ENCODE data around the gene NECAB2.

Gene NECAB2

GRCh38 chr16:83967838-83968305 is at the start of gene NECAB2:
NECAB2 (plus strand) TSS chr16:83968244; CDS start chr16:83968649, 405 bp downstream.
- DNase-seq: peak; percentile 38 to 60
- TF ChIP-seq GATA1 (IDR thresholded peaks at IDR 0.05; ENCODE audit: low read depth, low read length): no peak
- no peak for TF ChIP-seq POLR2A (IDR thresholded peaks at IDR 0.05; ENCODE audit: low read length)

- TF ChIP-seq POLR2A (IDR thresholded peaks at IDR 0.05; ENCODE audit: low read length) (no peak), GATA1 (IDR thresholded peaks at IDR 0.05; ENCODE audit: low read depth, low read length) (no peak)
- DNase-seq: no peak
Measured at GRCh38 chr16:83920894-83921491, 47.1 kb upstream of the NECAB2 start.

- TF ChIP-seq GATA1 (IDR thresholded peaks at IDR 0.05; ENCODE audit: low read depth, low read length) (no peak), POLR2A (IDR thresholded peaks at IDR 0.05; ENCODE audit: low read length) (no peak)
- DNase-seq: no peak
Measured at GRCh38 chr16:83923581-83924365, 44.3 kb upstream of the NECAB2 start.

- DNase-seq: no peak
- no peak for TF ChIP-seq GATA1 (IDR thresholded peaks at IDR 0.05; ENCODE audit: low read depth, low read length)
- no peak for TF ChIP-seq POLR2A (IDR thresholded peaks at IDR 0.05; ENCODE audit: low read length)
Measured at GRCh38 chr16:83924686-83925085, 43.4 kb upstream of the NECAB2 start.

- no peak for TF ChIP-seq POLR2A (IDR thresholded peaks at IDR 0.05; ENCODE audit: low read length)
- no peak for TF ChIP-seq GATA1 (IDR thresholded peaks at IDR 0.05; ENCODE audit: low read depth, low read length)
- no peak for DNase-seq
Measured at GRCh38 chr16:83925095-83925905, 42.7 kb upstream of the NECAB2 start.

GRCh38 chr16:83925957-83926725 is 41.9 kb upstream of the NECAB2 start:
- no peak for DNase-seq
- no peak for TF ChIP-seq POLR2A (IDR thresholded peaks at IDR 0.05; ENCODE audit: low read length)

- peak; percentile 54 to 76 for DNase-seq
- no peak for TF ChIP-seq POLR2A (IDR thresholded peaks at IDR 0.05; ENCODE audit: low read length)
- no peak for TF ChIP-seq GATA1 (IDR thresholded peaks at IDR 0.05; ENCODE audit: low read depth, low read length)
Measured at GRCh38 chr16:83926726-83927397, 41.2 kb upstream of the NECAB2 start.

- TF ChIP-seq POLR2A (IDR thresholded peaks at IDR 0.05; ENCODE audit: low read length) (no peak), GATA1 (IDR thresholded peaks at IDR 0.05; ENCODE audit: low read depth, low read length) (no peak)
- DNase-seq: no peak
Measured at GRCh38 chr16:83928341-83929055, 39.5 kb upstream of the NECAB2 start.

- TF ChIP-seq GATA1 (IDR thresholded peaks at IDR 0.05; ENCODE audit: low read depth, low read length) (no peak), POLR2A (IDR thresholded peaks at IDR 0.05; ENCODE audit: low read length) (no peak)
- no peak for DNase-seq
Measured at GRCh38 chr16:83929811-83930555, 38.1 kb upstream of the NECAB2 start.

- no peak for DNase-seq
- TF ChIP-seq GATA1 (IDR thresholded peaks at IDR 0.05; ENCODE audit: low read depth, low read length): no peak
- no peak for TF ChIP-seq POLR2A (IDR thresholded peaks at IDR 0.05; ENCODE audit: low read length)
Measured at GRCh38 chr16:83930730-83931500, 37.1 kb upstream of the NECAB2 start.

- DNase-seq: no peak
- TF ChIP-seq POLR2A (IDR thresholded peaks at IDR 0.05; ENCODE audit: low read length) (no peak), GATA1 (IDR thresholded peaks at IDR 0.05; ENCODE audit: low read depth, low read length) (no peak)
Measured at GRCh38 chr16:83931556-83931955, 36.5 kb upstream of the NECAB2 start.

All from erythroblast (primary cell).